GM21723 (cell line): ENCODE measurements around the gene PCDH9.
"Not testable (repeated sequence)": the region's sequence is repeated elsewhere in the genome, so short reads cannot be mapped to it uniquely, and the experiment has no call there.

Experiments
- ATAC-seq: cut with Tn5 transposase; IDR thresholded peaks from one replicate; pipeline ENCODE4 v1.9.1; 2021; ENCODE audit warnings: mild to moderate bottlenecking, moderate library complexity; ENCODE audit not compliant: unreplicated experiment

Gene PCDH9

GRCh38 chr13:66794340-66795031 lies 435.6 kb downstream of the PCDH9 start:
- ATAC-seq, result no peak

- no peak for ATAC-seq
Observed at GRCh38 chr13:66790861-66791260, 439.3 kb downstream of the PCDH9 start.

- ATAC-seq, result no peak
Observed at GRCh38 chr13:66781241-66781640, 448.9 kb downstream of the PCDH9 start.

DNA sequence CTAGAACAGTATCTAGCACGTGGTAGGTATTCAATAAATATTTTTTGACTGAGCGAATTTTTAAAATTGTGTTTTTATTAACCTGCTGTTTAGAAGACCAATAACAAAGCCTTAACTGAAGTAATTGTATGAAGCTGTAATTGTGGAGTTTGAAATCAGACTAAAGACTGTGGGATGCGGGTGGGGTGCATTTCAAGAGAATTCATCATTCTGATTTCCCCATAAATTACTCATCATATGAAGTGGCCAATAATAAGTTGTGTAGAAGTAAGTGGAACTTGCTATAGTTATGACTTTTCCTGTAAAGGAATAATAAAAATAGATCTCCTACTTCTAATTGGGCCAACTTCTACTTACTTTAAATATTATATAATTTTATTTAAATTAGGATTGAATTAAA lies 449.3 kb downstream of the PCDH9 start:
- no peak for ATAC-seq

DNA sequence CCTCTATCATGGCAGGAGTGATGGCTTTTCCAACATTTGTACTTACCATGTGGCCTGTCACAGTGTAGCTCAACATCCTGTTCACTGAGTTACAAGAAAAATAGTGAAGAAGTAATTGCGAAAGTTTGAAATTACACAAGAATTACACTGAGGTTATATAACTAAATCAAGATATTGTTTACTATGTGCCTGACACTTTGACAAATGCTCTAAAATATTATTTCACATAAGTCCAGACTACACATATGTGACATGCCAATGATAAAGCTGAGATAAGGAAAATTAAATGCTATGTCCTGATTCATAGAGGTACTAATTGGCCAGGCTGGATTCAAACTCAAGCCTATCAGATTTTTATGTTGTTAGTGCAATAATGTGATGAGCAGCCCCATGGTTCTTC lies 451.7 kb downstream of the PCDH9 start:
- ATAC-seq, result no peak

DNA sequence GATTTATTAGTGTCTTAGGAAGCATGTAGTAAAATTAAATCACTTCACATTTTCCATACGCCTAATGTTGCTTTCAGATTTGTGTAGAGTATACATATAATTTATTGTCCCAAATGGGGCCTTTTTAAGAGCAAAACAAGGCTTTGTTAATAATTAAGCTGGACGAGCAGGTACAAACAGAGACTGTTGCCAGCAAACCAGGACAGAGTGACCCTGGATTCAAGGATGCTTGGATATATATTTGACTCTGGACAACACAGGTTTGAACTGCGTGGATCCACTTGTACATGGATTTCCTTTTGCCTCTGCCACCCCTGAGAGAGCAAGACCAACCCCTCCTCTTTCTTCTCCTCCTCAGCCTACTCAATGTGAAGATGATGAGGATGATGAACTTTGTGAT lies 454.9 kb downstream of the PCDH9 start:
- ATAC-seq, result no peak

GRCh38 chr13:66774046-66774445 lies 456.1 kb downstream of the PCDH9 start:
- no peak for ATAC-seq

DNA sequence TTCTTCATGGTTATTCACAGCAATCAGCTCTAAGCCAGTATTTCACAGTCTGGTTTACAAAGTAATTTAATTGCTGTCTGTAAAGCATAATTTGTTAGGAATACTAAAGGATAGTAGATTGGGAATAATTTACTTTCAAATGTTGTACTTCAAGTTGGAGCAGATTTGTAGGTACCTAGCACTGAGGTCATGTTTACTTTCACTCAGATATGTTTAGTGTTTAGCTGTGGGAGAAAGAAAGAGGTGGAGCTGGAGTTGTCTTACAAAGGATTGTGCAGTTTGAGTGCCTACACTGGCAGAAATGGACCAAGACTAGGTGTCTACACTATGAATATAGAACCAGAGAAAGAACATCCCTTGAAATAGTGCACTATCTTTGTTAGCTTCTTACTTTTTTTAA lies 464.6 kb downstream of the PCDH9 start:
- no peak for ATAC-seq

GRCh38 chr13:66760678-66761077 lies 469.5 kb downstream of the PCDH9 start:
- not testable (repeated sequence) for ATAC-seq

GRCh38 chr13:66759919-66760318 lies 470.2 kb downstream of the PCDH9 start:
- no peak for ATAC-seq

GRCh38 chr13:66751691-66752090 lies 478.4 kb downstream of the PCDH9 start:
- ATAC-seq, result no peak

DNA sequence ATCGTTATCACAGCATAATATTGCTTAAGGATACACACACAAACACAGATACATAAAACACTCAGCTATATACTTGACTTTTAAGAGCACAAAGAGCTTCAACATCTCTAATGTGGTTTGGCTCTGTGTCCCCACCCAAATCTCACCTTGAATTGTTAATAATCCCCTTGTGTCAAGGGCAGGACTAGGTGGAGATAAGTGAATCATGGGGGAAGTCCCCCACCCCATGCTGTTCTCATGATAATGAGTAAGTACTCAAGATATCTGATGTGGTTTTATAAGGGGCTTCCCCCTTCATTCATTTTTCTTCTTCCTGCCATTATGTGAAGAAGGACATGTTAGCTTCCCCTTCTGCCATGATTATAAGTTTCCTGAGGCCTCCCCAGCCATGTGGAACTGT lies 481.4 kb downstream of the PCDH9 start:
- no peak for ATAC-seq

GRCh38 chr13:66745307-66745706 lies 484.8 kb downstream of the PCDH9 start:
- ATAC-seq, result no peak

DNA sequence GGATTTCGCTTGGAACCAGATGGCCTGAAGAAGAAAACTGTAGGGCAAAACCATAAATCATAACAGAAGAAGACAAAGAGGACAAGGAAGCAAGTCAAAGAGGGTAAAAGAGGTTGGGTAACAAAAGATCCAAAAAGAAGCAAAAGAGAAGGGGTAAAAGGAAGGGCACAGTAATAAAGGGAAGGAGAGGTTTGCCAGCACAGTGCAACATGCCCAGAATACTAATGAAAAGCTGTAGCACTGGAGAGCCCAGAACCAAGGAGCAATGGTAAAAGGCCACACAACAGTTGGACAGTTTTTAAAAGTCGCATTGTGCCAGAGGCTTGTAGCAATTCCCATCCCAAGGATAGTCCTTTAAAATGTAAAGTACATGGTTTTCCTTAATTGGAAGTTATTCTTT lies 506.6 kb downstream of the PCDH9 start:
- no peak for ATAC-seq

DNA sequence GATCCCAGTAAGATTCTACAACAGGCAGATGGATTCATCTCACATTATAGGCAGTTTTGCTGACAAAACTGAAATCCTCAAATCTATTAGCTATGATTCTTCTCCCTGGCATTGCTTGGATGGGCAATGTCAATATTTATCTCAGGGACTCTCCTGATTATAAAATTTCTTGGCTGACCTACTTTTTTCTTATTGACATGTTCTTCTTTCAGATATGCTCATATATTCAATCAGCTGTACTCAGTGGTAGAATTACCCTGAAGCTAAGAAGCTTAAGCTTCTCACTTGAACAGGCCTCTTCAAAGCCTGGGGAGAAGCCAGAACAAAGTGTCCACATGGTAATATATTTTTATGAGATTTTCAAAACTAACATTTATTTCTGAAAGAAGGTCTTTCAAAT lies 513.6 kb downstream of the PCDH9 start:
- ATAC-seq, result no peak

GRCh38 chr13:66714795-66715194 lies 515.3 kb downstream of the PCDH9 start:
- no peak for ATAC-seq

DNA sequence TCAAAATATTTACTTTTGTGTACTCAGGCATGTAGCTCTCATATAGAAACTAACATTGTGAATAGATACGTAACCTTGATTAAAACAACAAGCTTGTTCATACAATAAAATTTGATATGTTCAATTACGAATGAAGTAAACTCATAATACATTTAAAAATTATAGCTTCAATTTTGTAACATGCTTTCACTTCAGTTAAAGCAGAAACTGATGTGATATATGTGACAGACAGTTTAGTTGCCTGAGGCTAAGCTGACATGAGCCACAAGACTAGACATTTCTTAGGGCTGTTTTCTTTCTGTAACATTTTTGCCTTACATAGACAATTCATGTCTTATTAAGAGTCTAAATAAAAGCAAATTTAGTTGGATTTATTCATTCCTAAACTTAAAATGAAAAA lies 526.0 kb downstream of the PCDH9 start:
- ATAC-seq, result no peak

GRCh38 chr13:66703597-66703996 lies 526.5 kb downstream of the PCDH9 start:
- no peak for ATAC-seq

DNA sequence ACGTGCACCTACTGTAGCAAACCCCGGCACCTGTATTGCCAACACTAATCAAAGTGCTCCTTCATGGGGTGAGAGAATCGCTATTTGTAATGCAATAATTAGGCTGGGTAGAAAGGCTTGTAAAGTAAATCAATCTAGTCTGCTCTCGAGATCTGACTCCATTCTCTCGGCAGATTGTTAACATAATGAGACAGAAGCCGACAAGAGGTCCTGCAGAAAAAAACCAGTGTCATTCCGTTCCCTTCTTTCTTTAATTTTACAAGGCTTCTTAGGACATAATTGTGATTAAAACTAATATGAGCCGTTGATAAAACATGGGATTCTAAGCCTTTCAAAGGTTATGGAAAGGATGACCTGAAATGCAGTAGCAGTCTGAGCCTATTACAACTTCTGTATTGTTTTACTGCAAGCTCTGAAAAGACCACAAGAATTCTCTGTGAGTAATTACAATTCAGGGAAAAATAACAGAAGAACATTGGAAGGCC lies 530.0 kb downstream of the PCDH9 start:
- no peak for ATAC-seq

DNA sequence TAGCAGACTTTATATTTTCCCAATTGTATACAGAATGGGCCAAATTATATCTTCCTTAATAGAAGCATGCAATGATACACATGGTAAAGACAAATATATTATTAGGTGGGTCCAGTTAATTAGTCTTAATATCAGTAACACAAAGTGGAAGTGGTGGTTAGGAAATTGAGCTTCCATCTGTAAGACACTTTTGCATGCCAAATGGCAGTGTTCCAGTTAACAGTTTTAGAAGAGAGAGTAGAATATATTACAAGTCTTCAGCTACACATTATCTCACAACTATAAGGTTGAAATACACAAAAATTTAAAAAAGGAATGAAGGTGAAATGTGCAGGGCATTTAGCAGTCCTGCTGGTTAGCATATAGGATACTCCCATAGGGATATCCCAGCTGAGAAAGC lies 536.5 kb downstream of the PCDH9 start:
- ATAC-seq, result no peak

DNA sequence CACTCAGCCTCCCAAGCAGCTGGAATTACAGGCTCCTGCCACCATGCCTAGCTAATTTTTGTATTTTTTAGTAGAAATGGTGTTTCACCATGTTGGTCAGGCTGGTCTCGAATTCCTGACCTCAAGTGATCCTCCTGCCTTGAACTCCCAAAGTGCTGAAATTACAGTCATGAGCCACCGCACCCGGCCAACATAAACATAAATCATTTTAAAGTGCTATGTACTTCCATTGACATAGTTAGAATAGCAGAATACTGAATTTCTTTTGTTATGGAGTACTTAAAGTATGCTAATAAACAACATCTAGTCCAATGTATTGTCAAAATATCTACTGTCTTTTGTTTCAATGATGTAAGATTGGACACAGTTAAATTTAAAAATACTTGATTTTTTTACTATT lies 539.0 kb downstream of the PCDH9 start:
- ATAC-seq, result no peak

DNA sequence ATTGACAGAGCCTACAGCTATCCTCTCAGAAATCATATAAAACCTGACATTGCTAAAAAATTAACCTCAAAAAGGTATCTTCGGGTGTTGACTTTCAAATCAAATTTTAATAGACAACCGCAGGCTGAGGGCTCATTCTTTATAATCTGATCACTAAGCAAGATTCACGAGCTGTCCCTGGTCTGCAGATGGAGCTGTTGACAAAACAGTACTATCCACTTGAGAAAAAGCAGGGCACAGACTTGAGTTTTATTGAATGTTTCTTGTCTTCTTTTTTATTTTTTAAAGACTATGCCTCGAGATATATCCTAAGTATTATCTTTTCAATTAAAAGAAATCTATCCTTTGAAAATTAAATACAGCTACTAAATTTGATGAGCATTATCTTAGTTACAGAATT lies 540.5 kb downstream of the PCDH9 start:
- no peak for ATAC-seq

DNA sequence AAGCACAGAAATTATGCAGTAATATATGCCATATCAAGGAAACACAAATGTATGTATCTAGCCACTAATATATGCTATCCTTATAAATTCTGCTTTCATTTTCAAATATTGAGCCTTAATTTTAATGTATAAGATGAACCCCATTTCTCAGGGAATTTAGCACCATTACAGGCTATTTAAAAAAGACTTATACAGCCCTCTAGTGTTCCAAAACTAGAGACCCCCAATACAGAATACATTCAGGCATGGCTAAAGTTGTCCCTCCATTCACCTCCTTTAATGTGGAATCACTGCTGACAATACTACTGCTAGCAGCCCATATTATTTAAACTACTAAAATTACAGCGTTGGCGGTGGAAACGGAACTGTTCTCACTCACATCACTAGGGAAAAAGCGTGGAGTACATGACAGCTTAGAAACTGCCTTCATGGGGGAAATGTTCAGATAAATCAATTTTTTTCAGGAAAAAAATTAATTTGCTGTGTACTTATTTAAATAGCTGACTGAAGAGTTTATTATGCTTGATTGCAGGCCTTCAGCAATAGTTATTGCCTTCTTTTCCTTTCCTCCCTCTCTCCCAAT lies 541.0 kb downstream of the PCDH9 start:
- no peak for ATAC-seq
